Fibroblast of lung (primary cell): ENCODE data around the gene SLC13A1. TPM values are rescaled to one million over a fixed set of nuclear protein-coding genes. Genes with fewer than 3 reads are reported as not detected.

Source experiments
- DNase-seq, 2 donors: peaks; one replicate each; pipeline versions ENCODE4 v3.0.0 to v3.0.0-alpha.2; 2010; ENCODE audit warnings: low read depth in 2 of 2
- H2AFZ ChIP-seq: 2 replicates; pipeline ENCODE4 v1.5.1; 2012; ENCODE audit warnings: low read length, control low read depth, inconsistent platforms
- H3K27ac ChIP-seq: 2 replicates; pipeline ENCODE4 v1.5.1; 2011; ENCODE audit warnings: low read length, control low read depth; ENCODE audit not compliant: insufficient read depth
- H3K27me3 ChIP-seq: 2 replicates; pipeline ENCODE4 v1.5.1; 2011; ENCODE audit warnings: mild to moderate bottlenecking, low read length; ENCODE audit not compliant: control insufficient read depth, insufficient read depth
- H3K36me3 ChIP-seq: 2 replicates; pipeline ENCODE4 v1.5.1; 2011; ENCODE audit warnings: low read length; ENCODE audit not compliant: control insufficient read depth, insufficient read depth
- H3K4me1 ChIP-seq: 2 replicates; pipeline ENCODE4 v1.5.1; 2011; ENCODE audit warnings: low read length; ENCODE audit not compliant: control insufficient read depth, insufficient read depth; ENCODE audit errors: extremely low read depth
- H3K4me2 ChIP-seq: 2 replicates; pipeline ENCODE4 v1.5.1; 2011; ENCODE audit warnings: low read length, control low read depth; ENCODE audit not compliant: insufficient read depth; ENCODE audit errors: extremely low read depth
- H3K4me3 ChIP-seq, 4 experiments: fragments of 200-600 bp in 1 of 4; sonication (generic) in 1 of 4; replicated peaks in 1 of 4; 2 replicates each; pipeline ENCODE4 v1.5.1; 2011 to 2016; ENCODE audit warnings: low read length in 4 of 4, low read depth in 3 of 4, mild to moderate bottlenecking in 3 of 4, control low read depth in 2 of 4, inconsistent platforms in 1 of 4, mixed read lengths in 1 of 4; ENCODE audit not compliant: insufficient read depth in 1 of 4; ENCODE audit errors: control extremely low read depth in 1 of 4
- H3K79me2 ChIP-seq: 2 replicates; pipeline ENCODE4 v1.5.1; 2012; ENCODE audit warnings: mild to moderate bottlenecking, low read length, inconsistent platforms; ENCODE audit not compliant: control insufficient read depth, insufficient read depth
- H3K9ac ChIP-seq: 2 replicates; pipeline ENCODE4 v1.5.1; 2011; ENCODE audit warnings: mild to moderate bottlenecking, low read length, control low read depth; ENCODE audit not compliant: insufficient read depth
- H3K9me3 ChIP-seq: 2 replicates; pipeline ENCODE4 v1.5.1; 2012; ENCODE audit warnings: low read depth, low read length; ENCODE audit not compliant: control insufficient read depth, insufficient read depth
- H4K20me1 ChIP-seq: 2 replicates; pipeline ENCODE4 v1.5.1; 2011; ENCODE audit warnings: low read length; ENCODE audit not compliant: control insufficient read depth, insufficient read depth; ENCODE audit errors: extremely low read depth
- CTCF ChIP-seq, 2 donors: IDR thresholded peaks in 1 of 2; conservative IDR thresholded peaks in 1 of 2; 1 replicate in 1 of 2; 2 replicates in 1 of 2; pipeline ENCODE4 v1.5.1; 2011 to 2012; ENCODE audit warnings: low read length in 2 of 2, control low read depth in 1 of 2, inconsistent platforms in 1 of 2, low read depth in 1 of 2, mild to moderate bottlenecking in 1 of 2
- EZH2 ChIP-seq: IDR thresholded peaks from 2 replicates; pipeline ENCODE4 v1.5.1; 2012; ENCODE audit warnings: low read length, control low read depth, mild to moderate bottlenecking; ENCODE audit errors: missing control alignments
- polyA minus RNA-seq: library from RNA; depleted of rRNA, polyadenylated mRNA; stranded (reverse); fragments of >200 nt; gene quantifications from 2 replicates; pipeline ENCODE4 v1.2.3, GENCODE V29; 2011; ENCODE audit warnings: low replicate concordance
- polyA plus RNA-seq, 2 donors: library from polyadenylated mRNA; depleted of rRNA in 1 of 2; stranded (reverse) in 1 of 2; unstranded in 1 of 2; fragments of >200 nt; gene quantifications; 2 replicates each; pipeline ENCODE4 v1.2.1, GENCODE V29; 2011 to 2012; ENCODE audit warnings: missing spikeins in 1 of 2
- total RNA-seq: library from RNA; depleted of rRNA; stranded (reverse); fragments of >200 nt; gene quantifications from 2 replicates; pipeline ENCODE4 v1.2.1, GENCODE V29; 2014

SLC13A1 gene
- total RNA-seq: not detected in 2 replicates
- not detected in 2 replicates for polyA plus RNA-seq
- not detected in 2 replicates for polyA plus RNA-seq (2012)
- not detected in 2 replicates for polyA minus RNA-seq

GRCh38 chr7:123199883-123200282 is at the start of gene SLC13A1:
Gene SLC13A1 (minus strand): TSS chr7:123199969. CDS start chr7:123199946, 23 bp downstream.
- H3K9ac ChIP-seq: no peak within 1 kb of the TSS
- no peak within 1 kb of the TSS for H3K27ac ChIP-seq
- TF ChIP-seq CTCF (conservative IDR thresholded peaks at IDR 0.05 in 1 of 2, IDR thresholded peaks at IDR 0.05 in 1 of 2; ENCODE audit: low read depth in 1 of 2, low read length in 2 of 2): no peak
- TF ChIP-seq EZH2: no peak
- DNase-seq: no peak
- no peaks in the 10 kb centered on the region for H3K4me1 ChIP-seq
- no peak within 1 kb of the TSS for H3K4me2 ChIP-seq
- no peaks in the 10 kb centered on the region for H3K27me3 ChIP-seq
- H3K4me3 ChIP-seq: no peak within 1 kb of the TSS
- H2AFZ ChIP-seq: no peak within 1 kb of the TSS
- H3K9me3 ChIP-seq: no peaks in the 10 kb centered on the region
- no peaks in the 10 kb centered on the region for H3K79me2 ChIP-seq
- H4K20me1 ChIP-seq: no peaks in the 10 kb centered on the region
- no peaks in the 10 kb centered on the region for H3K36me3 ChIP-seq

- no peak overlapping the region for H3K4me2 ChIP-seq
- H4K20me1 ChIP-seq: no peaks in the 10 kb centered on the region
- no peaks in the 10 kb centered on the region for H3K27me3 ChIP-seq
- no peaks in the 10 kb centered on the region for H3K79me2 ChIP-seq
- H3K9ac ChIP-seq: no peak overlapping the region
- no peaks in the 10 kb centered on the region for H3K9me3 ChIP-seq
- H3K4me1 ChIP-seq: no peaks in the 10 kb centered on the region
- H2AFZ ChIP-seq: no peak overlapping the region
- no peaks in the 10 kb centered on the region for H3K36me3 ChIP-seq
- TF ChIP-seq EZH2 (no peak), CTCF (conservative IDR thresholded peaks at IDR 0.05 in 1 of 2, IDR thresholded peaks at IDR 0.05 in 1 of 2; ENCODE audit: low read depth in 1 of 2, low read length in 2 of 2) (no peak)
- no peak overlapping the region for H3K4me3 ChIP-seq
- no peak overlapping the region for H3K27ac ChIP-seq
- DNase-seq: no peak
Measured at GRCh38 chr7:123244768-123245167, 45.0 kb upstream of the SLC13A1 start.

GRCh38 chr7:123242467-123243092 is 42.8 kb upstream of the SLC13A1 start:
- TF ChIP-seq CTCF (conservative IDR thresholded peaks at IDR 0.05 in 1 of 2, IDR thresholded peaks at IDR 0.05 in 1 of 2; ENCODE audit: low read depth in 1 of 2, low read length in 2 of 2) (no peak), EZH2 (no peak)
- Histone ChIP-seq H3K27me3 (no peaks in the 10 kb centered on the region), H3K4me2 (no peak overlapping the region), H3K9me3 (no peaks in the 10 kb centered on the region), H3K9ac (no peak overlapping the region), H3K27ac (no peak overlapping the region), H3K36me3 (no peaks in the 10 kb centered on the region), H4K20me1 (no peaks in the 10 kb centered on the region), H3K4me1 (no peaks in the 10 kb centered on the region), H3K4me3 (no peak overlapping the region), H2AFZ (no peak overlapping the region), H3K79me2 (no peaks in the 10 kb centered on the region)
- DNase-seq: no peak
